D721Med (cell line): Measurements from ENCODE around the gene NBAS.

Experiments
- DNase-seq: peaks from one replicate; pipeline ENCODE4 v3.0.0; 2011; ENCODE audit warnings: low spot score; ENCODE audit not compliant: insufficient read length
- FAIRE-seq: peaks from 2 replicates; lab custom pipeline; 2011; peaks lifted over from hg19 to GRCh38; lab: Jason Lieb, UNC
- TF ChIP-seq, protein P1 (sequence below): IDR thresholded peaks from 2 replicates; pipeline ENCODE4 v1.5.1; 2012; ENCODE audit warnings: mild to moderate bottlenecking, control low read depth; ENCODE audit not compliant: insufficient read depth; ENCODE audit errors: missing control alignments

Gene NBAS

DNA sequence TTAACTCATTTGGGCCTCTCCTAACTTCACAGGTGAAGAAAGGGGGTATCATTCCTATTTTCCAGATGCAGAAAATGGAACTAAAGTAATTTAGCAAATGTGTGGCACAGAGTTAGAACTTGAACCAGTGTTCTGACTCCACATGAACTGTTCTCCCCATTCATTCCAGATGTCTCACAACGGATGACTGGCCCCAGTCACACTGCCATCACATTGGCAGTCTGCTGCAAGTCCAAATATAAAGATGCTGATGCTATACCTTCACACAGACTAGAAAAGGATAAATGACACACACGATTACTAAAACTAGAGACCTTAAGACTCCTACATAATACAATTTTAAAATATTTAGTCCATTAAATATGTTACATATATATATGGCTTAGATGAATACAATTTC lies 195.7 kb downstream of the NBAS start:
- FAIRE-seq, result no peak
- TF ChIP-seq, protein P1, sequence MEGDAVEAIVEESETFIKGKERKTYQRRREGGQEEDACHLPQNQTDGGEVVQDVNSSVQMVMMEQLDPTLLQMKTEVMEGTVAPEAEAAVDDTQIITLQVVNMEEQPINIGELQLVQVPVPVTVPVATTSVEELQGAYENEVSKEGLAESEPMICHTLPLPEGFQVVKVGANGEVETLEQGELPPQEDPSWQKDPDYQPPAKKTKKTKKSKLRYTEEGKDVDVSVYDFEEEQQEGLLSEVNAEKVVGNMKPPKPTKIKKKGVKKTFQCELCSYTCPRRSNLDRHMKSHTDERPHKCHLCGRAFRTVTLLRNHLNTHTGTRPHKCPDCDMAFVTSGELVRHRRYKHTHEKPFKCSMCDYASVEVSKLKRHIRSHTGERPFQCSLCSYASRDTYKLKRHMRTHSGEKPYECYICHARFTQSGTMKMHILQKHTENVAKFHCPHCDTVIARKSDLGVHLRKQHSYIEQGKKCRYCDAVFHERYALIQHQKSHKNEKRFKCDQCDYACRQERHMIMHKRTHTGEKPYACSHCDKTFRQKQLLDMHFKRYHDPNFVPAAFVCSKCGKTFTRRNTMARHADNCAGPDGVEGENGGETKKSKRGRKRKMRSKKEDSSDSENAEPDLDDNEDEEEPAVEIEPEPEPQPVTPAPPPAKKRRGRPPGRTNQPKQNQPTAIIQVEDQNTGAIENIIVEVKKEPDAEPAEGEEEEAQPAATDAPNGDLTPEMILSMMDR, result no peak
- no peak for DNase-seq

DNA sequence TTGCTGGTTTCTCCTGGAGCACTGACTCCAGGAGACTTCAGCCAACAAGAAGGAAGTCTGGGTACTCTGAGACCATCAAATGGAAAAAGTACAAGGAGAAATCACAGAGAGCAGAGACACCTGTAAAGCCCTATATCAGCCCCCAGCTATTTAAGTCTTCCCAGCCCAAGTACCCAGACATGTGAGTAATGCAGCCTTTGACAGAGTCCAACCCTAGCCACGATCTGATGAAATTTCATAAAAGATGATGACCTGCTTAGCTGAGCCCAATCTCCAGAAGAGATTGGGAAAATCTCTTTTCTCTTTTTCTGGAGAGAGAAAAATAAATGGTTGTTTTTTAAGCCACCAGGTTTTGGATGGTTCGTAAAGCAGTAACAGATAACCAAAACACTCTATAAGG lies 196.6 kb downstream of the NBAS start:
- DNase-seq (no peak), FAIRE-seq (no peak)
- TF ChIP-seq, protein P1, result no peak

DNA sequence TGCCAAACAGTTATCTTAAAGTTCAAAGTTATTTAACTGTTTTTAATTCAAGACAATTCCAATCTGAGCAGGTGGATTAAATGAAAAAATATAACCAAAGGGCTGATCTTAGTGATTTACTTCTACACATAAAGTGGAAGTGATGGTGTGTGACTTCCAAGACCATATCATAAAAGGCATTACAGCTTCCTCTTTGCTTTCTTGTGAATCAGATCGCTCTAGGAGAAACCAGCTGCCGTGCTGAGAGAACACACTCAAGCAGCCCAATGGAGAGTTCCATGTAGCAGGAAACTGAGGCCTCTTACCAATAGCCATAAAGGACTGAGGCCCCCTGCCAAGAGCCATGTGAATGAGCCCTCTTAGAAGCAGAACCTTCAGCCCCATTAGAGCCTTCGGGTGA lies 197.4 kb downstream of the NBAS start:
- DNase-seq (no peak), FAIRE-seq (no peak)
- TF ChIP-seq, protein P1, result no peak

DNA sequence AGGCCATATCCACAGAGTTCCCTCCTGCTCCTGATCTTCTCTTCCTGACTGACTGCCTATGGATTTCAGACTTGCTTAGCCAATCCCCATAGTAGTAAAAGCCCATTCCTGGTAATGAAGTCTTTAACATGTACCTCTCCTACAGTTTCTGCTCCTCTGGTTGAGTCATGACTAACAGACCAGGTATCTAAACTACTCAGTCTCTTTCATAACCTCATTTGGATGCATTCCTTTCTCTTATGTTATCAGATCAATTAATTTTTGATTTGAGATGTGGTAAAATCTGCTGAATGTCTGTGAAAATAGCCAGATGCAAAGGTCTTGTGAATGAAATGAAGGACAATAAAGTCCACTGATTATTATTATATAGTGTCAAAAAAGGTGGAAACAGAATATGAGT lies 198.0 kb downstream of the NBAS start:
- FAIRE-seq (no peak), DNase-seq (no peak)
- TF ChIP-seq, protein P1, result no peak

GRCh38 chr2:15359716-15360531 lies 201.2 kb downstream of the NBAS start:
- FAIRE-seq, result no peak
- TF ChIP-seq, protein P1, result no peak
- DNase-seq, result no peak

DNA sequence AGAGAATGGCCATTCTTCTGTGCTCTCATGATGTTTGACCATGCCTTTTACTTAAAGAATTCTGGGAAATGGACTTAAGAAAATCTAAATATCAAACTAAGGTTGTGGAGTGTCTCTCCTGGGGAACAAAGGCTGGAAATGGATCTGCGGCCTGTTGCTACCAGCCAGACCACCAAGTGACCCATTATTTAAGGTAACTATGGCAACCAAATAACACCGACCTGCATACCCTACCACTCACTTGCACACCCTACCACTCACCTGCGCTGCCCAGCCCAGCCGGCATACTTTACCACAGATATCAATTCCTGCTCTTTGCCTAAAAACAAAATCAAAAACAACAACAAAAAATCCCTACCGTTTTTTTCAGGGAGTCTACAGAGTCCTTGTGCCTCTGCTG lies 203.2 kb downstream of the NBAS start:
- no peak for DNase-seq
- TF ChIP-seq, protein P1, result no peak
- no peak for FAIRE-seq

- FAIRE-seq (no peak), DNase-seq (no peak)
- TF ChIP-seq, protein P1, result no peak
Observed at GRCh38 chr2:15357186-15357585, 203.9 kb downstream of the NBAS start.
